ENCODE measurements around the gene GIMAP1.

GIMAP1 gene

GRCh38 chr7:150731916-150732315 is 15.5 kb downstream of the GIMAP1 start:
- Histone ChIP-seq H3K4me1 (ENCODE audit: low read length) (peaks cover 27% of the 10 kb centered on the region), H4K20me1 (ENCODE audit: insufficient read depth, low read length) (no peaks in the 10 kb centered on the region), H3K4me3 (ENCODE audit: low read length) (no peak overlapping the region), H3K27ac (ENCODE audit: low read length) (no peak overlapping the region), H3K27me3 (ENCODE audit: low read depth, low read length) (0 out of 2 replicates have a peak, but pooled peaks cover 6% of the 10 kb centered on the region), H3K36me3 (replicated peaks; ENCODE audit: low read depth, low read length) (no peaks in the 10 kb centered on the region), H3K9ac (ENCODE audit: low read length) (no peak overlapping the region), H3K4me2 (ENCODE audit: low read length) (no peak overlapping the region), H3K79me2 (ENCODE audit: low read length) (no peaks in the 10 kb centered on the region), H2AFZ (ENCODE audit: low read depth, low read length) (no peak overlapping the region), H3K9me3 (ENCODE audit: insufficient read depth, low read length) (no peaks in the 10 kb centered on the region)
- TF ChIP-seq CTCF (IDR thresholded peaks at IDR 0.05; ENCODE audit: low read depth, low read length) (no peak), EZH2phosphoT487 (IDR thresholded peaks at IDR 0.05; ENCODE audit: low read depth) (no peak)

- no peaks in the 10 kb centered on the region for H3K9me3 ChIP-seq (ENCODE audit: insufficient read depth, low read length)
- no peak for TF ChIP-seq CTCF (IDR thresholded peaks at IDR 0.05; ENCODE audit: low read depth, low read length)
- TF ChIP-seq EZH2phosphoT487 (IDR thresholded peaks at IDR 0.05; ENCODE audit: low read depth), result no peak
- H3K27ac ChIP-seq (ENCODE audit: low read length), result no peak overlapping the region
- no peak overlapping the region for H3K4me3 ChIP-seq (ENCODE audit: low read length)
- H3K4me2 ChIP-seq (ENCODE audit: low read length), result no peak overlapping the region
- H3K36me3 ChIP-seq (replicated peaks; ENCODE audit: low read depth, low read length), result no peaks in the 10 kb centered on the region
- no peaks in the 10 kb centered on the region for H4K20me1 ChIP-seq (ENCODE audit: insufficient read depth, low read length)
- no peaks in the 10 kb centered on the region for H3K79me2 ChIP-seq (ENCODE audit: low read length)
- H3K9ac ChIP-seq (ENCODE audit: low read length), result no peak overlapping the region
- H3K27me3 ChIP-seq (ENCODE audit: low read depth, low read length), result peaks cover 12% of the 10 kb centered on the region
- H3K4me1 ChIP-seq (ENCODE audit: low read length), result peaks cover 37% of the 10 kb centered on the region
- H2AFZ ChIP-seq (ENCODE audit: low read depth, low read length), result no peak overlapping the region
Observed at GRCh38 chr7:150732786-150733481, 16.5 kb downstream of the GIMAP1 start.

GRCh38 chr7:150733482-150734095 is 17.2 kb downstream of the GIMAP1 start:
- H3K36me3 ChIP-seq (replicated peaks; ENCODE audit: low read depth, low read length), result no peaks in the 10 kb centered on the region
- H3K9me3 ChIP-seq (ENCODE audit: insufficient read depth, low read length), result no peaks in the 10 kb centered on the region
- TF ChIP-seq EZH2phosphoT487 (IDR thresholded peaks at IDR 0.05; ENCODE audit: low read depth), result no peak
- no peak for TF ChIP-seq CTCF (IDR thresholded peaks at IDR 0.05; ENCODE audit: low read depth, low read length)
- H3K27ac ChIP-seq (ENCODE audit: low read length), result no peak overlapping the region
- H3K4me3 ChIP-seq (ENCODE audit: low read length), result no peak overlapping the region
- no peak overlapping the region for H3K9ac ChIP-seq (ENCODE audit: low read length)
- H3K27me3 ChIP-seq (ENCODE audit: low read depth, low read length), result peaks cover 12% of the 10 kb centered on the region
- no peaks in the 10 kb centered on the region for H3K79me2 ChIP-seq (ENCODE audit: low read length)
- H3K4me1 ChIP-seq (ENCODE audit: low read length), result peaks cover 38% of the 10 kb centered on the region
- no peak overlapping the region for H2AFZ ChIP-seq (ENCODE audit: low read depth, low read length)
- H3K4me2 ChIP-seq (ENCODE audit: low read length), result 0 out of 2 replicates have a peak overlapping the region, but pooled peaks have one; percentile 1
- H4K20me1 ChIP-seq (ENCODE audit: insufficient read depth, low read length), result no peaks in the 10 kb centered on the region

GRCh38 chr7:150734254-150734653 is 17.8 kb downstream of the GIMAP1 start:
- Histone ChIP-seq H3K4me2 (ENCODE audit: low read length) (no peak overlapping the region), H3K79me2 (ENCODE audit: low read length) (no peaks in the 10 kb centered on the region), H3K9me3 (ENCODE audit: insufficient read depth, low read length) (no peaks in the 10 kb centered on the region), H2AFZ (ENCODE audit: low read depth, low read length) (no peak overlapping the region), H3K4me1 (ENCODE audit: low read length) (peaks cover 38% of the 10 kb centered on the region), H3K9ac (ENCODE audit: low read length) (no peak overlapping the region), H4K20me1 (ENCODE audit: insufficient read depth, low read length) (no peaks in the 10 kb centered on the region), H3K27ac (ENCODE audit: low read length) (no peak overlapping the region), H3K27me3 (ENCODE audit: low read depth, low read length) (peaks cover 12% of the 10 kb centered on the region), H3K36me3 (replicated peaks; ENCODE audit: low read depth, low read length) (no peaks in the 10 kb centered on the region), H3K4me3 (ENCODE audit: low read length) (no peak overlapping the region)
- no peak for TF ChIP-seq CTCF (IDR thresholded peaks at IDR 0.05; ENCODE audit: low read depth, low read length)
- no peak for TF ChIP-seq EZH2phosphoT487 (IDR thresholded peaks at IDR 0.05; ENCODE audit: low read depth)
